ENCODE measurements around the gene RAB12. TPM values are rescaled to one million over a fixed set of nuclear protein-coding genes. Genes with fewer than 3 reads are reported as not detected.

RAB12 gene
- total and polyA plus RNA-seq, 2 of the 13 experiments (the other 11 are each of a cell fraction or from before 2014, with no cell fraction given): 9.5 to 25.3 TPM

DNA sequence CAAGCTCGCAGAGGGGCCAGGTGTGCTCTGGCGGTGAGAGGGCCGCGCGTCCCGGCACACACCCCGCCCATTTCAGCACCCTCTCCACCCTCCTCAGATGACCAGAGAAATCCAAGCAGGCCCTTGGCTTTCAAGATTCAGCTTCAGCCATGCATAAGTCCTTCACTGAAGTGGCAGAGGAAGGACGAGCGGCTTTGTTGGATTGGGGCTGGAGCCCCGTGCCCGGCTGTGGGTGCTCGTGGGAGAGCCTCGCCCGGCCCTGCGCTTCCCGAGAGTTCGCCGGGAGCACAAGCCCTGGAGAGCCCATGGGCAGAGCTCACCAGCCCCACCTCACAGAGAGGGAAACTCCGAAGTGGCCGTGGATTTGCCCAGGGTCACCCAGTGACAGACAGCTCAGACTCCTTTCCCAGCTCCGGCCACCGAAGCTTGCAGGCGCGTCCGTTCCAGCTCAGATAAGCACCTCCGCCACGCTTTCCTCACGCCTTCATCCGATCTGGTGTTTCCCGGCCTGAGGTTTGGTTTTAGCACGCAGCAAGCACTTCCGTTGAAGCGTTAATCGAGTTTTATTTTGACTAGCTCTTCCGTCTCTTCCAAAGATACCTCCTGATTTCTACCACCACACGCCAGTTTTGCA is 50.5 kb downstream of the RAB12 start (continued):
- TF ChIP-seq, protein P1, sequence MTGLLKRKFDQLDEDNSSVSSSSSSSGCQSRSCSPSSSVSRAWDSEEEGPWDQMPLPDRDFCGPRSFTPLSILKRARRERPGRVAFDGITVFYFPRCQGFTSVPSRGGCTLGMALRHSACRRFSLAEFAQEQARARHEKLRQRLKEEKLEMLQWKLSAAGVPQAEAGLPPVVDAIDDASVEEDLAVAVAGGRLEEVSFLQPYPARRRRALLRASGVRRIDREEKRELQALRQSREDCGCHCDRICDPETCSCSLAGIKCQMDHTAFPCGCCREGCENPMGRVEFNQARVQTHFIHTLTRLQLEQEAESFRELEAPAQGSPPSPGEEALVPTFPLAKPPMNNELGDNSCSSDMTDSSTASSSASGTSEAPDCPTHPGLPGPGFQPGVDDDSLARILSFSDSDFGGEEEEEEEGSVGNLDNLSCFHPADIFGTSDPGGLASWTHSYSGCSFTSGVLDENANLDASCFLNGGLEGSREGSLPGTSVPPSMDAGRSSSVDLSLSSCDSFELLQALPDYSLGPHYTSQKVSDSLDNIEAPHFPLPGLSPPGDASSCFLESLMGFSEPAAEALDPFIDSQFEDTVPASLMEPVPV (CRISPR knock-in tag; IDR thresholded peaks at IDR 0.05): no peak
- TF ChIP-seq ZNF160 (CRISPR knock-in tag; IDR thresholded peaks at IDR 0.05) (no peak), ZNF737 (CRISPR knock-in tag; IDR thresholded peaks at IDR 0.05; ENCODE audit: borderline replicate concordance) (no peak), FOXK2 (IDR thresholded peaks at IDR 0.05) (no peak), SETDB1 (CRISPR knock-in tag; IDR thresholded peaks at IDR 0.05; ENCODE audit: borderline replicate concordance) (no peak)

DNA sequence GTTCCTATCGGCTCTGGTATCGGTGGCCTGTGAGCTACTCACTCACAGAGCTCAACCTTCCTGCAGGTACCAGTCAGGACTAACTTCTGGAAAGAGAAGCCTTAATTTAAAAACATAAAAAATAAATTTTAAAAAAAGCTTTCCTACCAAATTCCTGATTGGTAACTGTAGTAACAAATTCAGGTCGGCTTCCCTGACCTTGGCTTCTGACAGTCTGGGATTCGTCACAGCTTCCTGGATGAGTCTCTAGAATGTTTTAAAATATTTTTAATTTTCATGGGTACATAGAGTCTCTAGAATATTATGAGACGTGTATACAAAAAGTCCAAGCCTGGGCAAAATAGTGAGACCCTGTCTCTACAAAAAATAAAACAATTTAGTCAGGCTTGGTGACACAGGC is 51.1 kb downstream of the RAB12 start:
- no peaks in the 10 kb centered on the region for H3K9me3 ChIP-seq (ENCODE audit: low read length)
- in situ Hi-C loops (cut with HindIII; ENCODE audit: extremely low pct_ligation_motif_present, low pct_unique_long_range_greater_than_20kb) (no loop called here), intact Hi-C loops (cut with micrococcal nuclease; ENCODE audit: unreplicated experiment) (no loop called here)
- H3K4me3 ChIP-seq (replicated peaks in 1 of 3; ENCODE audit: insufficient read depth in 1 of 3, low read depth in 2 of 3, low read length in 3 of 3): no peak overlapping the region
- CTCF ChIA-PET (ENCODE audit: low intra/inter-chr PET ratio, low total read pairs): no interaction called here
- H3K27me3 ChIP-seq (ENCODE audit: control insufficient read depth in 1 of 2, insufficient read depth in 2 of 2, low read length in 2 of 2): peaks cover 9 to 57% of the 10 kb centered on the region in 2 experiments; a peak in 4 of 5 replicates
- no peaks in the 10 kb centered on the region; the same call in 1 of the 2 replicates for H3K4me1 ChIP-seq (ENCODE audit: insufficient read depth, low read length)
- no peaks in the 10 kb centered on the region for H4K20me1 ChIP-seq (ENCODE audit: insufficient read depth, low read length)
- no TSS peak for BruUV-seq (replicated peaks)
- ATAC-seq: no peak
- POLR2A ChIA-PET: no interaction called here
- no peak for DNase-seq (ENCODE audit: low spot score)
- no peaks in the 10 kb centered on the region for H3K36me3 ChIP-seq (replicated peaks in 1 of 2; ENCODE audit: control insufficient read depth in 1 of 2, insufficient read depth in 2 of 2, low read length in 2 of 2)
- no peak overlapping the region for H3K9ac ChIP-seq (ENCODE audit: insufficient read depth, low read depth, low read length)
- 44% methylated on average over 5 of the region's 5 CpGs for WGBS (ENCODE audit: low lambda C conversion rate)
- TF ChIP-seq GTF3A (CRISPR knock-in tag; conservative IDR thresholded peaks at IDR 0.05) (no peak), MAZ (IDR thresholded peaks at IDR 0.05; ENCODE audit: borderline replicate concordance, low read depth, low read length) (no peak), MAZ (CRISPR knock-in tag; IDR thresholded peaks at IDR 0.05; ENCODE audit: low read depth) (no peak), ZNF253 (CRISPR knock-in tag; IDR thresholded peaks at IDR 0.05; ENCODE audit: borderline replicate concordance) (no peak)
- TF ChIP-seq, protein P2, sequence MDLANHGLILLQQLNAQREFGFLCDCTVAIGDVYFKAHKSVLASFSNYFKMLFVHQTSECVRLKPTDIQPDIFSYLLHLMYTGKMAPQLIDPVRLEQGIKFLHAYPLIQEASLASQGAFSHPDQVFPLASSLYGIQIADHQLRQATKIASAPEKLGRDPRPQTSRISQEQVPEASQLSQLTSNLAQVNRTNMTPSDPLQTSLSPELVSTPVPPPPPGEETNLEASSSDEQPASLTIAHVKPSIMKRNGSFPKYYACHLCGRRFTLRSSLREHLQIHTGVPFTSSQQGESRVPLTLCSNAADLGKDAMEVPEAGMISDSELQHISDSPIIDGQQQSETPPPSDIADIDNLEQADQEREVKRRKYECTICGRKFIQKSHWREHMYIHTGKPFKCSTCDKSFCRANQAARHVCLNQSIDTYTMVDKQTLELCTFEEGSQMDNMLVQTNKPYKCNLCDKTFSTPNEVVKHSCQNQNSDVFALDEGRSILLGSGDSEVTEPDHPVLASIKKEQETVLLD (CRISPR knock-in tag; IDR thresholded peaks at IDR 0.05; ENCODE audit: low read depth): no peak
- H3K4me2 ChIP-seq (ENCODE audit: low read depth, low read length): no peak overlapping the region; the same call in 1 of the 2 replicates
- H2AFZ ChIP-seq (ENCODE audit: low read length): no peak overlapping the region
- H3K79me2 ChIP-seq (ENCODE audit: insufficient read depth, low read length): no peaks in the 10 kb centered on the region
- H3K27ac ChIP-seq (ENCODE audit: extremely low read length, insufficient read depth, low read length): no peak overlapping the region
- no peak for FAIRE-seq

Measured in HepG2 (cell line).